G401.6 (cell line): Measurements from ENCODE around the gene OGFOD3.

ENCODE experiments used
- FAIRE-seq: peaks from 2 replicates; lab custom pipeline; 2012; peaks lifted over from hg19 to GRCh38; lab: Jason Lieb, UNC

The OGFOD3 gene

DNA sequence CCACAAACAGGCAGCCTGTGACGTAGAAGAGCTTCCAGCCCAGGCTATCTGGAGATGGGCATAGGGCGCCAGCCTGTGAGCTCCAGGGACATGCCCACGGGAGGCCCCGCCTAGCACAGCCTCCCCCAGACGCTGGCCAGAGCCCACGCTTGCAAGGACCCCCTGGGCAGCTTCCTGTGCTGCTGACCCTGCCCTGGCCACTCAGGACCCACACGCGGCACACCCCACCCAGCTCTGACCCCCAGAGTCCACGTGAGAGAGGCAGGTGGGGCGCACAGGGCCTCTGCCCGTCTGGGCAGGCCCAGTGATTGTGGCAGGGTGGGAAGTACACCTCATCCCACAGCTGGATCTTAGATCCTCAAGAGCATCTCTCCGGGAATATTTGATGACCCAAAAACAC is 28.3 kb upstream of the OGFOD3 start:
- FAIRE-seq = no peak

DNA sequence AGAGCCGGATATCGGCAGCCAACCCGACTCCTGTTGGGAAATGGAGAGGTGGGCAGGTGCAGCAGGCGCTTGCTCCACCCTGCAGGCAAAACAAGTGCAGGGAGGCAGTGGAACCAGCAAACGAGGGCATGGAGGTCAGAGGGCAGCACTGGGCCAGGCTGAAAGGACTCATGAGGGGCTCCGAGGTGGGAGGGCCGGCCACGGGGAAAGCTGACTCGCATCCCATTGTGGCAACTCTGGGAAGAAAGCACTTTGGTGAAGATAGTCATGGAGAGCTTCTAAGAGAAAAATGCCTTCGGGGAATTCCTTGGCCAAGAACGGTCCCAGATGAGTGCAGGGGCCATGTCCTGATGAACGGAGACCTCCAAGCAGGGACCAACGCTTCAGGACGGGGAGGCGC is 27.7 kb upstream of the OGFOD3 start:
- no peak for FAIRE-seq

DNA sequence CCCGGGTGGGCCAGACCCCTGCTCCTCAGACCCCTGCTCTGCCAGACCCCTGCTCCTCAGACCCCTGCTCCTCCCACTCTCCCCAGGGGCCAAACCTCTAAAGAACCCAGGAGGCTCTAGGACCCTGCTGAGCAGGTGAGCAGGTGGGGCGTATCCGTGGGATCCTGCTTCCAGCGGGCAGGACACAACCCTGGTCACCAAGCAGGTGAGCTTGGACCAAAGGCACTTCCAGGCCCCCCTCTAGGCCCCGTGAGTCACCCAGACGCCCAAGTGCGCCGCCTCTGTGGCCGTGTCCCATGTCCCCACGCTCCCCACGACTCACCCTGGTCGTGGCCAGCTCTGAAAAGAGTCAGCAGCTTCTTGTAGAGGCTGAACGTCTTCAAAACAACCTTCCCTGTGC is 27.2 kb upstream of the OGFOD3 start:
- no peak for FAIRE-seq

DNA sequence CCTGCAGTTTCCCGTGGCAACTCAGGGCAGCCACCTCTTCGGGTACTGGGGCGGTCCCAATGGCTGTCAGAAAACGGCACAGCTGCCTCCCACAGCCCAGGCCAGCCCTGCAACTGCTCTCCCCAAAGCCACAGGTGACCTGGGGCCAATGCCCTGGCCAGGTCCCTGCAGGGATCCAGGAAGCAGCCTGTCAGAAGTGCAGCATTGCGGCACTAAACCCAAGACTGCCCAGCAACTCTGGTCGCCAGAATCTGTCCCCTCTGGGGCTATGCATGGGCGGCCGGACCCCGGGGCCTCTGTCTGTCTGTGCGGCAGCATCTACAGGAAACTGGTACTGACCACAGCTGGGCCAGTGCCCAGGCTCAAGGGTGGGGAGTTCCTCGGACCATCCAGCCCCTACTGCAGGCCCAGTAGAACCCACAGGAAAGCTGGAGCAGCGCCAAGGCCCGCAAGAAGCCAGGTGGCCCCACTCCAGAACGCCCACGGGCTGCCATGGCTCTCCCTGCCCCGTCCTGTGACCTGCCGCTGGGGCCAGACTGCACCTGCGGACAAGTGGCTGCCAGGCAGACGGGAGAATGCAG is 26.6 kb upstream of the OGFOD3 start:
- FAIRE-seq = no peak

DNA sequence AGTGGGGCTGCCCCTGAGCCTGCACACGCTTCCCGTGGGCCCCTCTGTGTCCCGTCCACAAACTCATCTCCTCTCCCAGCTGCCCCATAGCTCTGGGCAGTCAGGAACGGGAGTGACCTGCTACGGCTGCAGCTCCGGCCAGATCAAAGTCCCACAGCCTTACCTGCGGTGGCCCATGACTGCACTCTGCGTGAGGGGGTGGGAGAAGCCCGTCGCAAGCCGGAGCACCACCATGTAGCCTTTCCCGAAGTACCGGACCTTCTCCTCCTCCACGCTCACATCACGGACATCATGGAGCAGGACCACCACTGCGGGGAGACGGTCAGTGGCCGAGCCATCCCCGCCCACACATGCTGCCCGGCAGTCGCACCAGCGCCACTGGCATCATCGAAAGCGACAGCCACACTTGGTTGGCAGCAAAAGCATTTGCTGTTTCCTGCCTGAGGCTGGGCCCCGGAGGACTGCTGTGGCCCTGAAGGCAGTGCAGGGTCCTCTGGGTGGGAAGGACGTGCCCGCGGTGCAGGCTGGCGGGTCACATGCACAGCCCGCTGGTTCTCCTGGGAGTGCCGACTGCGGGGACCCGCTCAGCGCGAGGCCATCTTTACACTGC is 26.0 kb upstream of the OGFOD3 start:
- FAIRE-seq = no peak

DNA sequence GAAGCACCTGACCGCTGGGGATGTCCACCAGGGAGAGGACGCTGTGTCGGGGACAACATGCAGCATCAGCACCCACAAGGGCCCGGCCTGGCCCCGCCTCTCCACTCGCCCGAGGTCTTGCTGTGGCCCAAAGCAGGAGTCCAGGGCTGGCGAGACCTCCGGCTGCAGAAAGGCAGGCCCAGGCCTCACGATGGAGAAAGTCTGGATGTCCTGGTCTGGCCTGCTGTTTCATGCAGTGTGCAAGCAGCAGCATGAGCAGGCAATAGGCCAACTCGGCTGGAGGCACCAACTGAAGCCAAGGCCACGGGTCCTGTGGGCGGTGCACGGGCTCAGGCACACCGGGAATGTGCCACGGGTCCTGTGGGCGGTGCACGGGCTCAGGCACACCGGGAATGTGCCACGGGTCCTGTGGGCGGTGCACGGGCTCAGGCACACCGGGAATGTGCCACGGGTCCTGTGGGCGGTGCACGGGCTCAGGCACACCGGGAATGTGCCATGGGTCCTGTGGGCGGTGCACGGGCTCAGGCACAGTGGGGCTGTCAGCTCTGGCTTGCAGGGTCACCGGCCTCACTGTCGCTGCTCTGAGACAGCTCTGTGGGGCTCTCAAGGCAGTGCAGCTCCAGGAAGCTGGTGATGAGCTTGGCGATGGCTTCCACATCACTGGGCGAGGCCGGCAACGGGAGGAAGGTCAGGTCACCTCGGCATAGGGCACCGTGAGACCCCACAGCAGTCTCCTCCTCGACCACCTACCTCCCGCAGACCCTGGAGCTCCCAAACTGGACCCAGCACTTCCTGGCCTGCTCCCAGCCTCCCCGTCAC is 25.3 kb upstream of the OGFOD3 start:
- no peak for FAIRE-seq

DNA sequence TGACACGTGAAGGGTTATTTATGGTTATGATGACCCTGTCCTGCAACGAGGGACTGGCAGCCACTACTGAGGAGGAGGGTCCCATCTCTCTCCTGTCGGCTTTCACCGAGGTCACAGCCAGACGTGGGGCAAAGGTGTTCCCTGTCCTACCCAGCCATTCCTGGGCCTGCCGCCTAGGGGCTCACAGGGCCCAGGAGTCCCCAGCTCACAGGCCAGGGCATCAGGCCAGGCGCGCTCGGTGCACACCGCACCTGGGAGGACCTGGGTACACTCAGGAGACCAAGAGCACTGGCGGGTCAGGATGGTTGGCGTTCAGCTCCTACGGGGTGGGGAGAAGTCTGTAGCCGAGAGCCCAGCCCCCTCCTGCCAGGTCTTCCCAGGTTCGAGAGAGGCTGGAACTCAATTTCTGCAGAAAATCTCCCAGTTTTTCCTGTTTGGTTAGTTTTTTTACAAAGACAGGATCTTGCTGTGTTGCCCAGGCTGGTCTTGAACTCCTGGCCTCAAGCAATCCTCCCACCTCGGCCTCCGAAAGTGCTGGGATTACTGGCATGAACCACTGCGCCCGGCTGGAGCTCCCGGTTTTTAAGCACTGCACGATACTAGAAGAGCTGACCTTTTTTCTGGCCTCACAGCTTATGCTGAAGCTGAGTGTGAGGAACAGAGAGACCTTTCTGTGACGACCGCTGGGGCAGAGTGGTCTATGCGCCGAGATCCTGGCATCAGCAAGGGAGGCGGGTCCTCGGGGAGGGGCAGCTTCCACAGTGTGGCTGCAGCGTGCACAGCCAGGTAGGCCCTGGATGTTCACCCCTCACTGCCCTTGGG is 24.5 kb upstream of the OGFOD3 start:
- no peak for FAIRE-seq

DNA sequence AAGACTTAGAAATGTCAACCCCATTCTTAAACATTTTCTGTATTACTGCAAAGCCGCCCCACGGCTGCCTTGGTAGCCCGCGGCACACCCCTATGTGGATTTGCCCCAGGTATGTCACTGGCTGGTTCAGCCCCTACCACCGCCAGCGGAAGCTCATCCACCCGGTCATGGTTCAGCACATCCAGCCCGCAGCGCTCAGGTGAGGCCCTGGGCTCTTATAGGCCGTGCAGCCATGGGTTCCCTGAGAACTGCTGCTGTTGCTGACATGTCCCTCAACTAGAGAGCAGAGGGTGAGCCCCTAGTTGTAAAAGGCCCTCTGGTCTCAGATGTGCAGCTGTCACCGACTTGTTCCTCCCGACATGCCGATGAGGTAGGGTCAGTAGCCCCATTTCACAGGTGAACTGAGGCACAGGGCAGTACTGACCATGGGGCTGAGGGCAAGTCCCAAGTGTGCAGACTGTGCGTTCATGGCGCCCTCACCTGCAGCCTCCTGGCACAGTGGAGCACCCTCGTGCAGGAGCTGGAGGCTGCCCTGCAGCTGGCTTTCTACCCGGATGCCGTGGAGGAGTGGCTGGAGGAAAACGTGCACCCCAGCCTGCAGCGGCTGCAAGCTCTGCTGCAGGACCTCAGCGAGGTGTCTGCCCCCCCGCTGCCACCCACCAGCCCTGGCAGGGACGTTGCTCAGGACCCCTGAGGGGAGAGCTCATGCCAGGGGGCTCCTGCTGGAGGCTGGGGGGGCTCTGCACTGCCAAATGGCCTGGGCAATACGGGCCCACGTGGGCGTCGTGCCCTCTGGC is 23.5 kb upstream of the OGFOD3 start:
- no peak for FAIRE-seq

DNA sequence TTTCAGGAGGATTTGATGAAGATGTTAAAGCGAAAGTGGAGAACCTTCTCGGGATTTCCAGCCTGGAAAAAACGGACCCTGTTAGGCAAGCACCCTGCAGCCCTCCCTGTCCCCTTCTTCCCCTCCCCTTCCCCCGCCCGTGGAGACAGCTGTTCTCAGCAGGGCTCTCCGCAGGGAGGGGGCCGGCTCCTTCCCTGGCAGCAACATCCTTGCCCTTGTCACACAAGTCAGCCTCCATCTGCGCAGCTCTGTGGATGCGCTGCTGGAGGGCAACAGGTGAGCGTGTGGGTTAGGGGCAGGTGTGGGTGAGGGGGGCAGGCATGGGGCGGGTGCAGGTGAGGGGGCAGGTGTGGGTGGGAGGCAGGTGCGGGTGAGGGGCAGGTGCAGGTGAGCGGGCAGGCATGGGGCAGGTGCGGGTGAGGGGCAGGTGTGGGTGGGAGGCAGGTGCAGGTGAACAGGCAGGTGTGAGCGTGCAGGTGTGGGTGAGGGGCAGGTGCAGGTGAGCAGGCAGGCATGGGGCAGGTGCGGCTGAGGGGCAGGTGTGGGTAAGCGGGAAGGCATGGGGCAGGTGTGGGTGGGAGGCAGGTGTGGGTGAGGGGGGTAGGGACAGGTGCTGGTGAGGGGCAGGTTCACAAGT is 22.7 kb upstream of the OGFOD3 start:
- FAIRE-seq = no peak

DNA sequence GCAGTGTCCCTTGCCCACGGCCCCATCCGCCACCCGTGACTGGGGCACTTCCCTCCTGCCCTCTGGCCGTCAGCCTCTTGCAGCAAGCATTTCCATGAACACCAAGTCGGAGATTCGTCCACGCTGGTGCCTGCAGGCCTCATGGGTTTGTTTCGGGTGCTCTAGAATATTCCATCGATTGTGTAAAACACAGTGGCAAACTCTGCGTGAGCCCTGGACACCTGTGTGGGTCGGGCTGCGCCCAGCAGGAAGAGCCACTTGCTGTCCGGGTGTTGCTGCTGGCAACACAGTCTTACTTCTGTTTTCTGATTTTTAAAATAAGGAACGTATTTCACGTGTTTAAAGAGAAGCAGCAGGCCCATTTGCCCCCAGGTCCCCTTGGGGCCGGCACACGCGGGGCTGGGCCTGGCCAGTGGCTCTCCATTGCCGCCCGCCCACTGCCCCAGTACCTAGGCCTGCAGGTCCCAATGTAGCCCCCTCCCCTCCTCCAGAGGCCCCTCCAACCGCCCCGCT is 22.1 kb upstream of the OGFOD3 start:
- no peak for FAIRE-seq

DNA sequence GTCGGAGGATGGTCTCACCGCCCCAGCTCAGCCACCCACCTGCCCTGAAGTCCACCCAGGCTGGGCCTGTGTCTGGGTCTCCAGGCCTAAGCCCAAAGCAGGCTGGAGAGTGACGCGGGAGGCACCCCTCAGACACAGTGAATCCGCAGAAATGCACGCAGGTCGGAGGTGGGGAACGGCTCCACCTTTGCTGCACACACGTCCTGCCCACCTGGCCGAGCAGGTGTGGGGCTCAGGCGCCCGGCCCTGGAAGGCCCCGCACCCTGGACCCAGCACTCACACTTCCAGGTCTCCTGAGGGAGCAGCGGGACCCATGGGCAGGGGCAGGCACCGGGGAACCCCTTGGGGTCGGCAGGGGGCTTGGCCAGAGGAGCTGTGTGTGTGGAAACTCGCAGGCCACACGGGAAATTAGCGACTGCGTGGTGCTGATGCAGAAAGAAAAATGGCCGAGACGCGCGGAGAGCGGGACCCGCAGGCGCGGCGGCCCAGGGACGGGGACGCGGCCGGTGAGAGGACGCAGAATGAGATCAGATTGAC is 21.5 kb upstream of the OGFOD3 start:
- FAIRE-seq = no peak

DNA sequence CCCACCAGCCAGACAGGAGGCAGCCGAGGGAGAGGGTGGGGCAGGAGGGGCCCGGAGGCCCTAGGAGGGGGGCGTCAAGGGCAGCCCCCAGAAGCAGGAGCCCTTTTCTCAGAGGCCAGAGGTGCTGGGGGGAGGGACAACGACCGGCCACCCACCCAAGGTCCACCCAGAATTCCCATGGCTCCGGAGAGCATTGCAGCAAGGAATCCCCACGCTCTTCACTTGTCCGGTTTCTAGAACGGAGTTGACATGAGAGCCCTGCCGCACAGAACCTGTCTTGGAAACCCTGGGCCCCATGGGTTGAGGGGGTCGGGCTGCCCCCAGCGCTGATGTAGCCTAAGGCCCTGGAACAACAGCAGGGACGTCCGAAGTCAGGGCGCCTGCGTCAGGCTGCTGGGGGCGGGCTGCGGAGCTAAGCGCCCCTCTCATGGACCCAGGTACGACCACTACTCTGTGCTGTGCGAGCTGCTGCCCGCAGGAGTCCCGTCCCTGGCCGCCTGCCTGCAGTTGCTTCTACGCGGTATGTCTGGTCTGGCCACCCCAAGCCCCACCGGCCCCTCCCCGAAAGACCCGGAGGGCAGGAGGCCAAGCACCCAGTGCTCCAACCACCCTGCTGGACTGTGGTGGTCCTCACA is 20.9 kb upstream of the OGFOD3 start:
- FAIRE-seq = no peak

DNA sequence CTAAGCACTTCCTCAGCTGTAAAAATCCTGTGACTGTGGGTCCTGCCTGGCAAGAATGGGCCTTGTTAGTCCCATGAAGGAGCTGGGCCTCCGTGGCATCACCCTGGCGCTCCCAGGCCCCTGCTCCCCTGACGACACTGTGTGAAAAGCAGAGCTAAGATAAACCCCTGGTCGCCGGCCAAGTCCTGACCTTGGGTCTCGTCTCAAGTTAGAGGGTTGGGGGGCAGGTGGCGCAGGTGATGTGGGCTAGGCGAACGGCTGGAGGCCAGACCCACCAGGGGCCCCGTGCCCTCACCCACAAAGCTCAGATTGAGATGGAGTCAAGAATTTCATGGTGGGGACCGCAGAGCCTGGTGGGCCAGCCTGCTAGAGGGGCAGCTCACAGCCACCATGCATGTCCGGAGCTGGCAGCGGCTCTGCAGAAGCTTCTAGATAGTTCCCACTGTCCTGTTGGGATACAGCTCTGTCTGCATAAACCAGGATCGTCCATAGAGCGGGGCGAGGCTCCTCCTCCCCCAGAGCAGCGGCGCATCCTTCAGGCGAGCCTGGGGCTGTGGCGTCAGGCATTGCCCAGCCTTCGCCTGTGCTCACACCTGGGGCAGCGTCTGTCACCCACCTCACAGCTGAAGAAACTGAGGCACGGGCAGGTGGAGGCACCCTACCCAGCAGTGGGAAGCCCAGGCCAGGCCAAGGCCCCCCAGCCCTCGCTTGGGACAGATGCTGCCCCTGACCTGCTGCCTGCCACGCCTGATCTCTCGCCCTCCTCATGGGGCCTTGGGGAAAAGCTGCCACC is 20.2 kb upstream of the OGFOD3 start:
- no peak for FAIRE-seq

DNA sequence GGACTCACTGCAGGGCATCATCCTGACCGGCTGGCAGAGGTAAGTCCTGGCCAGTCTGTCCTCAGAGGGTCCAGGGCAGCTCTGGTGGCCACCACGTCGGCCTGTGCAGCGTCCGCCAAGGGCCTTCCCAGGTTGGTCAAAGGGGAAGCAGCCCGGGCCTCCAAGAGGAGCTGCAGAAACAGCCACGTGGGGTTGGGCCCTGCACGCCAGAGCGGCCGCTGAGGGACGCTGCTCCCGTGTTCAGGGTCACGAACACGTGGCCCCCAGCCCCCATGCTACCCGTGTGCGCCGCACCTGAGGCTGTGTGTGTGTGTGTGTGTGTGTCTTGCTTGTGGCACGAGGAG is 18.9 kb upstream of the OGFOD3 start:
- no peak for FAIRE-seq

DNA sequence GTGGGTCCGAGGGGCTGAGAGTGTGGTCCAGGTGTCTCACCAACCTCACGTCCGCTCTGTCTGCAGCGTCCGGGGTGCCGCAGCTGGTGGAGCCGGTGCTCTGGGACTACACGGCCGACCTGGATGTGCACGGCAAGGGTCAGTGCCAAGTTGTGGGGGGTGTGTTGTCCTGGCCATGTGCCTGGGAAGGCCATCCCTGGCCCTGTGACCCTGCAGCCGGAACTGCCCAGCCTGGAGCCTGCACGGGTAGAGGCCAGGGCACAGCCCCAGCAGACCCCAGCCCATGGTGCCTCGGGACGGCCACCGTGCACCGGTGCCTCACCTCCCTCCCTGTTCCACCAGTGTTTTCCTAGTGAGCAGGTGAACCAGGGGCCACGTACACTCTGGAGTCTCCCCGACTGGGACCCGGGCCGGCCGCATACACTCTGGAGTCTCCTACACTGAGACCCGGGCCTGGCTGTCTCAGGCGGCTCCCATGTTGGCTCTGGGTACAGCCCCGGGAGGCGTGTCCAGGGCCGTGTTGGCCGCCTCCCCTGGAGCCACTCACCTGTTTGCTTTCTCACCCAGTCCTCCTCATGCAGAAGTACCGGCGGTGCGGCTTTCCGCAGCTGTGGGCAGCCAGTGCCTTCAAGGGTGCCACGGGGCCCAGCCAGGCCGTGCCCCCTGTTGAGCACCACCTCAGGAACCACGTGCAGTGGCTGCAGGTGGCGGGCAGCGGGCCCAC is 18.4 kb upstream of the OGFOD3 start:
- FAIRE-seq = no peak

DNA sequence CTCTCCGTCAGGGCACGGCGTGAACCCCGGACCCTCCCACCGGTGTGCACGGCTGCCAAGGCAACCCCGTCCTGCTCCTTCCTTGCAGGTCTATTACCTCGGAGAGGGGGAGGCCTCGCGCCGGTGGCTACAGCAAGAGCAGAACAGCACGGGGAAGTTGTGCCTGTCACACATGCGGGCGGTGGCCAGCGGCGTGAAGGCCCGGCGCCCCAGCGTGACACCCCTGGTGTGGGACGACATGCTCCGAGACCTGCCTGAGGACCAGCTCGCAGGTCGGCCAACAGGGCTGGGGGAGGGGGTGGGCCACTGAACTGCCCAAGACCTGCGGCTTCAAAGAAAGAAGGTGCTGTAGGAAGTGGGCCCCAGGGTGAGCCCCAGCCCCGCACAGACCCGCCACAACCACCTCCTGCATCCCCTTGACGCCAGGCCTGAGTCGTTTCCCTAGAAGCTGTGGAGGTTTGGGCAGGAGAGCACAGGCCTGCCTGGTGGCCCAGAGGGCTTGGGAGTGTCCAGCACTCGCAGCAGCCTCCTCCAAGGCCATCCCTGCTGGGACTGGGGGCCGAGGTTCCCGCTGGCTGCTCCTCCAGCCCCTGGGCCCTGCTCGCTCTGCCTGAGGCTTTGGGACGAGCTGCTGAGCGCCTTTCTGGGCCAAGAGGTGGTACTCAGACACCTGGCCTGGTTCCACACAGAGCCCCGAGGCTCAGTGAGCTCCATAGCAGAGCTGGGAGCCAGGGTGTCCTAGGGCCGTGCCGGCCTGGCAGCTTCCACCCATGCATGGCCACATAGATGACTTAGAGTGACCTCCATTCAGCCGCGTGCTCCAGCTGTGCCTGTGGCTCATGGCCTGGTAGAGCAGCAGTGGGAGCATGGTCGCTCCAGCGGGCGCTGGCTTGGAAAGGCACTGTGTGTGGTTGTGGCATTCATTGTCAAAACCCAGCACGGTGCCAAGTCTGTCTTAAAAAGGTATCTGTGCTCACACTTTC is 17.5 kb upstream of the OGFOD3 start:
- no peak for FAIRE-seq

DNA sequence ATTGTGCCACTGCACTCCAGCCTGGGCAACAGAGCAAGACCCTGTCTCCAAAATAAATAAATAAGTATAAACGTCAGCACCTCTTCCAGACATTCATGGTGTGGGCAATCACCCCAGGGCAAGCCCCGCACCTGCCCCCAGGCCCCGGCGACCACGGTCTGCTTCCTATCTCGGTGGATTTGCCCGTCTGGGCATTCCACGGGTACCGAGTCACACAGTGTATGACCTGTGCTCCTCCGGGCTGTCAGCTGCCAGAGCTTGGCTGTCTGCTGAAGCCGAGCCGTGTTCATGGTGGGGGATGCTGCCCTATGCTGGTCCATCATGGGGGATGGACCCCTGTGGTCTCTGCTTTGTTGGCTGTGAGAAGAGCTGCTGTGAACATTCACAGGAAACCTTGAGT is 16.7 kb upstream of the OGFOD3 start:
- no peak for FAIRE-seq

DNA sequence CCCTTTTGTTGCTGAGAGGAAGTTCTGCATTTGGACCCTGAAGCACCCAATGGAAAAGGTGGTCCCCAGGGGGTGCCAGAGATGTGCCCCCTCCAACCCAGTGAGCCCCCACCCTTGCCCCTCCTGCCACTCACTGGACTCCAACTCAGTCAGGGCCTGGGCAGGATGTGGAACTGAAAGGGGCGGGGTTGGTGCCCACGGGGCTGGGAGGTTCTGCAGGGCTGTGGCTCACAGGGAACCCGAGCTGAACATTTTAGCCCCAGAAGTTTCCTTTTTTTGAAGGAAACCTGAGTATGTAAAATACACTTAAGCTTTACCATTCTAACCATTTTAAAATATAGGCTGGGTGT is 15.8 kb upstream of the OGFOD3 start:
- FAIRE-seq = no peak
